ENCODE data around the gene SMIM8.

The SMIM8 gene

DNA sequence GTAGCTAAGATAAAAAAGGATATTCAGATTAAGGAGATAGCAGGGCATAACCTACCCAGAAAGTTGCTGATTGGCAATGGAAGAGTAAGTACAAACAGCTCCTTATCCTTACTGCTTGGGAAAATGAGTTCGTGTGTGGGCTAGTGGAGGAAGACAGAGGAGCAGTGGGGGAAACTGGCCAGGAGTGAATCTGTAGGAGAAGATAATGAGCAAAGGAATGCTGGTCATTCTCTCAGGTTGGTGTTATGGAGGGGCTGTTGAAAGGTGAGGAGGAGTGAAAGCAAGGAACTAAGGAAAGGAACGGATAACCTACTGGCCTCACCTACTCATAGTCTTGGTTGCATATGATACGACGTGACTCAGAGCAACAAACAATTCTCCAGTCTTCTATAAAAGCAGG lies 14.0 kb downstream of the SMIM8 start:
- DNase-seq, result no peak

DNA sequence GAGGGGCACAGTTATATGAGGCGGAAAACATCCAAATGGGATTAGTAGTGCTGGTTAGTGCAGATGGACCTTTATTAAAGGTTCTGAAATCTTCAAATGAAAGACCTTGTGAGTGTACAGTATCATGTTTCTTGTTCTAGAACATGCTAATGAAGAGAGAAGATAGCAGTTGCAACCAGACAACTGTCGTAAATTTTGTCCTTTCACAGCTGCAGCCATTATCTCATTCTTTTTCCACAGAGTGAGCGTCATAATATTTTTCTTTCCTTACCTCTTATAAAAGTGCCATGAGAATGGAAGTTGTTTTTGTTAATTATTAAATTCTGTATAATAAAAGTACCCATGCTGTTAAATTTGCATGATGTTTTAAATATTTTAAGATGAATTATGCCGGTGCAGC lies 17.8 kb downstream of the SMIM8 start:
- no peak for DNase-seq

DNA sequence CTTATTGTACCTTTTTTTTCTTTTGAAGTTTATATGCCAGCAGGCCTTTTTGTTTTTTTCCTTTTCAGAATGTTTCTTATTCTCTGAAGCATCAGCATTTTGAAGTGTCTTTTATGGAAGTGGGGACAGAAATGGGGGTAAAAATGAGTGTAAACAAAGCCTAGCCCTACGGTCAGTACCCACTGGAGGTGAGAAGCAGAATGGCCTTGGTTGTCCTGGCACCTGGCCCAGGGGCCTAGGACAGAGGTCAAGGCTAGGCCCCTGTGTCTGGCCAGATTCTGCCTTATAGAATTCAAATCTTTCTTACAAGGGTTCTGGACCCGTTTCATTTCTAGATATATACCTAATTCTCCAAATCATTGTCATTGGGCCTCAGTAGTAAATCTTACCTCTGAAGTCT lies 18.8 kb downstream of the SMIM8 start:
- DNase-seq, result no peak

DNA sequence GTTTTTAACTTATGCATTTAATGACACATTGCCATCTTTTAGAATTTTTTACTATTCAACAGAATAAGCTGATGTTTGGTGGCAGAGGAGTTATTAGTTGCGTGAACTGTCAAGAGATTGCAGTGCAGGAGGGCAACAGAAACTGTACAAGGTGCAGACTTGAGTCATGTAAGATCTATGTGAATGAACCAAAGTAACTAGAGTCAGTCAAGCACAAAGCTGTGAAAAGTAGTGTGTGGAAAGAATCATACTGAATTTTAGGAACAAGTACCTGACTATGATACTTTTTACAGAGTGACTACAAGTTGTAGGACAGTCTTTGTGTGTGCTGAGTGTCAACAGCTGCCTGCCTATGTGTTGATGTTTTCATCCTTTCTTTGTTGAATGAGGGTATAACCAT lies 19.5 kb downstream of the SMIM8 start:
- no peak for DNase-seq

DNA sequence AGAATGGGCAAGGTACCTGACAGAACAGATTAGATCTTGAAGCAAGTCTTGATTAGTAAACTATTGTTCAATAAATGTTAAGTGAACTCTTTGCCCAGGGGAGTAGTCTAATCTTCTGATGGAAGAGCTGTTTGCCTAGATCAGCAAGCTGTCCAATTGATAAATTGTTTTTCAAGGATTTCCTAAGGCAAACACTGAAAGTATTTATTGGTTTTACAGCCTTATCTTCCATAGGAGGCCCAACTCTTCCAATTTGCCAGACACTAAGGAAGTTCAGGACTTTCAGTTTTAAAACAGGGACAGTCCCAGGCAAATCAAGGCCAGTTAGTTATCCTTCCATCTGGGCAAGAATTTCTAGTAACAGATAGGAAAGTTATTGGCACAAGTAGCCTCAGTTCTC lies 20.4 kb downstream of the SMIM8 start:
- DNase-seq, result no peak

DNA sequence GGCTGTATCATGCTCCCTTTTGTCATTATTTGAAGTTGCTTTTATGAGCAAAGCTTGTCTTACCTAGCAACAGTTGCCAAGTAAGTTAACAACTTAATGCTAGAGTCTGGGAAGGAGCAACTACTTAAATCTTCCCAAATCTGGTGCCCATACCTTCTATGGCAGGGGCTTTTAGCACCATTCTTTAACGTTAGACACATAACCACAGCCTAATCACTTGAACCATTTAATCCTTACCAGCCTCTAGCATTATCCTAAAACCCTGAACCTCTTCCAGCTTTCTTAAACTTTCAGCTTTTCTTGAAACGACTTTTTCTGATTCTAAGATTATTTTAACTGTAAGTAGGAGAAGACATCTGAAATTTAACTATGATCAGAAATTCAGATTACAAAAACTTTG lies 22.3 kb downstream of the SMIM8 start, which contains the start of gene C6orf163:
TSS of gene C6orf163 (plus strand) at position 83 of the 400 bp plus-strand sequence. CDS start at position 370, 287 bp downstream.
- no peak for DNase-seq

DNA sequence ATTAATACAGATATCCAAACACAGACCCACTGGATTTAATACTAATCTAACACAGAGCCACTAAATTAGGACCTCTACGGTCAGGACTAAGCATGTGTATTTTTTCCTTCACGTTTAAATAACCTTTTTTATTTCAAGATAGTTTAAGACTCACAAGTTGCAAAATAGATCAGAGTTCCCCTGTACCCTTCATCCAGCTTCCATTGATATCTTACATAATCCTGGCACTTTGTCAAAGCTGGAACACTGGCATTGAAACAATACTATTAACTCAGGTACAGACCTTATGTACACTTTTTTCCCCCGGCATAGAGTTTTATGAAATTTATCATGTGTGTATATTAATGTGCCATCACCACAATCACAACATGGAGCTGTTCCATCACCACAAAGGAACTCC lies 24.3 kb downstream of the SMIM8 start:
- DNase-seq, result no peak

DNA sequence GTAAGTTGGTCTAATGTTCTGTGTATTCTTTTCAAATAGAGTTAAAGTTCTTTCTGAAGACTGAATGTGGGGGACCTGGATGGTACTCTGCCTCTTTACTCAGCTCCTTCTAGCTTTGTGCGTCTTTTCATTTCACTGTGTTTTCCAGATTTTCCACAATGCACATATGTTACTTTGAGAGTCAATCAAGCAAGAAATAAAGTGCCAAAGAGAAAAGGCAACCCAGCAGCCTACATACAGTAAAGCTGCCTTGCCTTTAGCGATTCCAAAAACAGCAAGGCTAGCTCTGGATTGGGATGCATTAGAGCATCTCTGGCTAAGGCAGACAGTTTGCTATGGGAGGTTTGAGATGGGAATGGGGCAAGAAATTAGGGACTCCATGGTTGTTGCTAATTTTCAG lies 27.5 kb downstream of the SMIM8 start:
- no peak for DNase-seq

DNA sequence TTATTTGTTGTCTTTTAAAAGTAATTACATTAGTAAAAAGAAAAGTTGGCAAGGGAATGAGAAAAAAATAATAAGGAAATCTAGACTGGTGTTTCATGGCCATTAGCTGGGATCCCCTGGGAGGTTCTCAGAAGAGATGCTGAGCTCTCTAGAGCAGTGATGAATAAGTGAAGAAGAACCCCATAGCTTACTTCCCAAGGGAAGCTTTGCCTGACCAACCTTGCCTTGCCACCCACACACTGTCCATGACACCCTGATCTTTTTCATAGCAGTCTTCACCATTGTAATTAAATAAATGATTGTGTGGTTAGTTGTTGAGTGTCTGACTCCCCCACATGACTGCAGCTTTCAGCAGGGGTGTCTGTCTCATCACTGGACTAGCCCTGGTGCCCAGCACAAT lies 28.1 kb downstream of the SMIM8 start:
- no peak for DNase-seq

DNA sequence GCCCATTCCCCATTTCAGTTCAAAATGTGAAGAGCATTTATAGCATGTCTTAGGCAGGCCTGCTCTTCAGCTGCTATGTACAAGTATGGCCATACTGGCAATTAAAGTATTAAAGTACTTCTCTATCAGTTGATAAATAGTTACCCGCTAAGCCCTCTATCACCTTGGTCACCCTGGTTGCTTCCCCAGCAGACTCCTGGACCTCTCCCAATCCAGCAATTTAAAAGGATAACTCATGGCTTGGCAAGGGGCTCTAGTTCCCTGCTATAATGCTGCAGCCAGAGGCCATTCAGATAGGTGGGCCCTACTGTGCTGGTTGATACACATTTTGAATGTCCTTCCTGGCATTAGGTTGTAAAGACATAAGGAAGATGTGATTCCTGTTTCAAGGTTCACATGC lies 29.2 kb downstream of the SMIM8 start:
- DNase-seq, result no peak

DNA sequence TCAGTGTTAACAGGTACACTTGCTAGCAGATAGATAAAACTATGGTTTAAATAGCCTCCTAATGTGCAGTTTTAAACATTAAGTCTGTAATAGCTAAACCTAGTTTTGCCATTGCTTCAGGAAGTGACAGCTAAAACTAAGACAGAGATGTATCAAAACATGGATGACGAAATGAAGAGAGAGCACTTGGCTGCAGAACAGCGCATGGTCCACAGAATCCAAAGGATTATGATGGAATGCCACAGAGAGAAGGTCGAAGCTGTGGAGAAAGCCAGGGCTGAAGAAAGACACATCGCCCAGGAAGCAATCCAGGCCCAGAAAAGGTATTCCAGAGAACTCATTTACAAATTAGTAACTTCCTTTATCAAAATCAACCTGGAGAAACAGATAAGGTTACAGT lies 33.8 kb downstream of the SMIM8 start:
- no peak for DNase-seq

DNA sequence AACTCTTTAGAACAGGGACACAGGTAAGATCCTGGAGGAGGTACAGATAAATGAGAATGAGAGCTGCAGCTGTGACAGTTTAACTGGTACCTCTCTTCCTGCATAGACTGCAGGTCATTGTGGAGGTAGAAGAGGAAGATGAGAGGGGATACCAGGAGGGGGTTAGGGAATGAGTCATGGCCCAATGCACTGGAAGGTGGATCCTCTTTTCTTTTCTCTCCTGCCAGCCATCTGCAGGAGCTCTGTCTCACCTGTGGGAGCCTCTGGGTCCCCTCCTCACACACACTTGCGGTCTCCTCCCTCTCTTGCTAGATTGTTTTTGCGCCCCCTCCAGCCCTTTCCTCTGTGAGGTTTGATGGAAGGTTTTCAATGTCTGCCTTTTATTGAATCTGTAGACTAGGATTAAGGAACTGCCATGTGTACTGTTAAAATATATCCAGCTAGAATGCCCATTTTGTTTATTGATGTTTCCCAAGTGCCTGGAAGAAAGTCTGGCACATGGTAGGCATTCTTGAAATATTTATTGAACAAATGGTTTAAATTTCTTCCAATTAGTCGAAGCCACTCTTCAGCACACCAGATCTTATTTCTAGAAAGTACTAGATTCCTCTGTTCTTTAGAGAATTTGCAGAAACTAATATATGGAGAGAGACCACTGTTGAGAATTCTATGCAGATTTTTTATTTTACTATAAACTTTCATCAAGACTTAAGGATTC lies 35.2 kb downstream of the SMIM8 start:
- no peak for DNase-seq

DNA sequence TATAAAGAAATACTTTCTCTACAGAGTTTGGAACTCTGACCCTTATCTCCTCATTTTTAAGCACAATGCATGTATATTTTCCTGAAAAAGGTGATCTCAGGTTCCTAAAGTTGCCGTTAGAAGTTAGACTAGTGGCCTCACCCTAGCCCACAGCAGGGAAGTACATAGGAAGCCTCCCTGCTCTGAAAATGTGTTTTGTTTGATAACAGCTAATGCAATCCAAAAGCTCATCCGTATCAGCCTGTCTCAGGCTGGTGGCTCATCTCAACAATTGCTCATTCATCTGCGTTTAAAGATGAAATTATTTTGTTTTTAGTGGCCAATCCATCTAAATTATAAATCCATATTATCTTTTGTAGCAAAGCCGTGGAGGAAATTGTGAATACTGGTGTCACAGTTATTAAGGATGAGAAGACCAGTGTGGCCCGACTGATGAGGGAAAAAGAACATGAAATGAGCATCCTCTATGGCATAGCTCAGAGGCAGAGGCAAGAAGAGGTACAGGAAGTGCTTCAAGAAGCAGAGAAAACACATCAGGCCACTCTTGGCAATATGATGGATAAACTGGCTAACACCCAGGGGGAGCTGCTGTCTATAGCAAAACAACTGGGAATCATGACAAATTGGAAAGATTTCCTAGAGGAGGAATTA lies 42.3 kb downstream of the SMIM8 start:
- DNase-seq, result peak; percentile 94

DNA sequence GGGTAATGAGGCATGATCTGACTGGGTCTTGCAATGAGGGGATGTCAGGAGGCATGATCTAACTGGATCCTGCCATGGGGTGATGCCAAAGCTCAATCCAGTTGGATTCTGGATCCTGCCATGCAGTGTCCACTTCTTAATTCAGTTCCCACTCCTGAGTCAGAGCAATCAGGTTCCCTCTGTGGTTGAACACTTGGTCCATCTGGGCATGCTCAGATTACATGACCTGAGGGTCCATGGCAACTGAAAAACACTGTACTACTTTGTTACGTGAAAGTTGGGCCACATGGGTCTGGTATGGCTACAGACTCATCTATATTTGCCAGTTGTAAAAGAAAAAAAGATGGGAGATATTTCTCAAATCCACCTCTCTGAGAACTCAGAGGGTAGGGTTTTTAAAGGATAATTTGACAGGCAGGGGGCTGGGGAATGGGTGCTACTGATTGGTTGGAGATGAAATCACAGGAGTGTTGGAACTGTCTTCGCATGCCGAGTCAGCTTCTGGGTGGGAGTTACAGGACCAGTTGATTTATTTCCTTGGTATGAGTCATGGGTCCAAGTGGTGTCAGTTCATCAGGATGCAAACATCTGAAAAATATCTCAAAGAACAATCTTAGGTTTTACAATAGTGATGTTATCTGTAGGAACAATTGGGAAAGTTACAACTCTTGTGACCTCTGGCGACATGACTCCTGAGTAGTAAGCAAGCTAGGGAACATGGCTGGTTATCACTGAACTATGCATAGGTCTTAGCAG lies 43.9 kb downstream of the SMIM8 start:
- no peak for DNase-seq

DNA sequence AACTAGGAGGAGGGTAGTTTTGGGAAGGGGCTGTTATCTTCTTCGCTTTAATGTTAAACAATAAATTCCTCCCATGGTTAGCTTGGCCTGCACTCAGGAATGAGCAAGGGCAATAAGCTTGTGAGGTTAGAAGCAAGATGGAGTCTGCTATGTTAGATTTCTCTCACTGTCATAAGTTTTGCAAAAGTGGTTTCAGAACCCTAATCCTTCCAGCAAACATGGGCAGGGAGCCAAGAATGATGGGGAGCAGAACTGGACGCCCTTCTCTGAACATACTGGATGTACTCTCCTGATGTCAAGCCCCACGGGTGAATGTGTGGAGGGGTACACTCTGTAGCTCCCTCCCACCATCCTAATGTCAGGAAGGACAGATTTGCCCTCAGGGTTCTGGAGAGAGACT lies 44.5 kb downstream of the SMIM8 start:
- no peak for DNase-seq

DNA sequence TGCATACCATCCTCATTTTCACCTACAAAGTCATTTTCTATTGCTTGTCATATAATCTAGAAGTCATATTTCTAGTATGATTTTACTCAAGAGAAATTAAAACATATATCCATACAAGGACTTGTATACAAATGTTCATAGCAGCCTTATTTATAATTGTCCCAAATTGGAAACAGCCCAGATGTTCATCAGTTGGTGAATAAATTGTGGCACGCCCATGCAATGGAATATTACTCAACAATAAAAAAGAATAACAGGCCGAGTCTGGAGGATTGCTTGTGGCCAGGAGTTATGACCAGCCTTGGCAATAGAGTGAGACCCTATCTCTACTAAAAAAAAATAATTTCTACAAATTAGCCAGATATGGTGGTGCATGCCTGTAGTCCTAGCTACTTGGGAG lies 51.0 kb downstream of the SMIM8 start:
- no peak for DNase-seq

DNA sequence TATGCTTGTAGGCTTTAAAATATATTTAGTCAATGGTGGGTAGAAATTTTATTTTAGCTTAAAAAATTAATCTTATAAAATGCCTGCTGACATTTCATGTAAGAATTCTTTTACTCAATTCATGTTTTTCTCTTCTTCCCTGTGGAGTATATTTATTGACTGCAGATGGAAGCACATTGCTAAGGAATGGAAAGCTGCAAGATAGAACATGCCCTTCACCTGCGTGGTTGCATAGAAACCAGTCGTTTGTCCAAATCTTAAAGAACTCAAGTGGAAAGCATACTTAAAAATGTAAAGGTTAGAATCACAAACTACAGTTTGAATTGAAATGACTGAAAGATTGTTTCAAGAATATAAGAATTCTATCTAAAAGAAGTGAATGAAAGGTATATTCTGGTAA lies 52.9 kb downstream of the SMIM8 start:
- no peak for DNase-seq

DNA sequence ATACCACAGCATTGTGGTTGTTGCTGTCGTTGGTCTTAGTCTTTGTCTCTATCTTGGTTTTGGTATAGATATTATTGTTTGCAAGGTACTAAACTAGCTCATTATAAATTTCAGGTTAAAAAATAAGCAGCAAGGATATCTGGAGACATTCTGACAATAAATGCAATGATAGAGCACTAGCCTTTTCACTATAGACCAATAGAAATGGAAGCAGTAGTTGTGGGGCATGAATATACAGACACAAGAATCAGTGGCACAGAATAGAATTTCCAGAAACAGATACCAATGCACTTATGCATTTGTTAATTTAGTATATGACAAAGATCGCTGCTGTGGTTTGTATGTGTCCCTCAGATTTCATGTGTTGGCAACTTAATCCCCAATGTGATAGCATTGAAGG lies 54.3 kb downstream of the SMIM8 start:
- no peak for DNase-seq

DNA sequence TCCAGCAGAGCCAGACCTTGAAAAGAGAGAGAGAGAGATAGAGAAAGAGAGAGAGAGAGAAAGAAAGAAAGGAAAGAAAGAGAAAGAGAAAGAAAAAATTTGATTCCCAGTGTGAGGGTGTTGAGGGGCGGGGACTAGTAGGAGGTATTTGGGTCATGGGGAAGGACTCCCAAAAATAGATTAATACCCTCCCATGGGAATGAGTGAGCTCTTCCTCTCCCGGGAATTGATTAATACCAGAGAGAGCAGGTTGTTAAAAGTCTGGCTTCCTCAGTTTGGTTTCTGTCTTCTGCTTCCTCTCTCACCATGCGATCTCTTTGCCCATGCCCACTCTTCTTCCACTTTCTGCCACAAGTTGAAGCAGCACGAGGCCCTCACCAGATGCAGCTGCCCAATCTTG lies 56.6 kb downstream of the SMIM8 start:
- no peak for DNase-seq

DNA sequence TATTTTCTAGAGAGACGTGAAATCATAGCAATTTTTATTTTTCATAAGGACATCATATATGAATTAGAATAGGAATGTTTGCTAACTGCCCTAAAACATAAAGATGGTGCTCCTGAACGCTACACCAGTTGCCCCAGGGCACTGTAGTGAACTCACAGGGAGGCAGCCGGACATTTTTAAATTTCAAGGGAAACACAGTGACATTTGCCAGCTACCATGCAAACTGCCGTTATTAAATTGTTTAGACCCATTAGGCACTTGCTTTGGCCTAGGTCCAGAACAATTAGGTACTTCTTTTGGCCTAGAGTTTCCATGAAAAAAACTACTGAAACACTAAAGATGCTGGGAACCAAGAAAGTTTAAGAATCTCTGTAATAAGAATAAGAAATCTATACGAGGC lies 60.5 kb downstream of the SMIM8 start:
- DNase-seq, result no peak

DNA sequence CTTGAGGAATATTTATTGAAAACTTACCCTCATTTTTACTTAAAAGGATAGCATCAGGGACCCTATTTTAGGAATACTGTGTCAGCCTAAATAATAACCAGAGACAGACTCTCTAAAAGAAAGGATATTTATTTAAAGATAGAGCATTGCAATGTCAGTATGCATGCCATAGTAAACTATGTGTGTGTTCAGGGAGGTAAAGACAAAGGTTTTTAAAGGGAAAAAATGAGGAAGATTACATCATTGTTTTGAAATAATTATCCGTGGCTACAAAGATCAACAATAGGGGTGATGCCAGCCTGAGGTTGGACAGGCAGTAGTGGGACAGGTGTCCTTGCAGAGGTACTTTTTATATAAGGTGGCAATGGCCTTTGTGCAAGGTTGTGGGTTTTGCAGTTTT lies 61.6 kb downstream of the SMIM8 start:
- DNase-seq, result no peak

DNA sequence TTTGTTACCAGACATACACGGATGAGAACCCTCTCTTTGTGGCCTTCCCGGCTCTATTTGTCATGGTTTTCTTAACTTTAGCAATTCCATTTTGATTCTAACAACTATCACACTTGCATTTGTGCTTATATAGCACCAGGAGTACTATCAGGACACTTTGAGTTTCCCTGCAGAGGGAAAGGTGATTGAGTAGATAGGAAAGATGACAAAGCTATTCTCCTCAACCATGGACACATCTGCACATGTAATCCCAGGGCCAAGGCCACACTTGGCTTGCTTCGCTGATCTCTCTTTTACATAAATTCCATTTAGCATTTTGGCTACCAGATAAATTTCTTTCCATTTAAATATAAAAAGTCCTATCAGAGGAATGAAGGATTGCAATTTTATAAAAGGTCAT lies 62.1 kb downstream of the SMIM8 start:
- DNase-seq, result peak; percentile 27

DNA sequence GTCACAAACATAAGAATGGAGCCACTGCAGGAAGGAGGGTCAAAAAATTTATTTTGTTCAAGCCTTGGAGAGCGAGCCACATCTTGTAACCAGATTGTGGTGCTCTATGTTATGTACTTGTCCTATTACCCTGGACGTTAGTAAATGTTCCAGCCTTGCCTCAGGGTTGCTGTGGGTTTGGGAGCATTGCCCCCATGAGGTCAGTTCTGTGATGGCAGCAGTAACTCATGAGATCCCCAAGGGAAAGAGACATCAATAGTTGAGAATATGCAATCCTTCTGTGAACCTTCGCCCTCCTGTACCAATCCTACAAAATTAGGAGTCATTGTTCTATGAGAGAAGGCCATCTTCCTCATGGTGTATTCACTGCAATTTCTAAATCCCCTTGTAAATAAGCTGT lies 68.9 kb downstream of the SMIM8 start:
- DNase-seq, result peak; percentile 70
